PC-3 (cell line): ENCODE measurements around the gene TUT1. TPM values are rescaled to one million over a fixed set of nuclear protein-coding genes. Genes with fewer than 3 reads are reported as not detected.

Source experiments
- ATAC-seq: fragments of 200-7000 bp; cut with Tn5 transposase; 2 replicates; pipeline ENCODE4 v1.9.1; 2020; ENCODE audit warnings: mild to moderate bottlenecking, moderate library complexity
- BruUV-seq: library from RNA; stranded (reverse); fragments of 400-500 nt; replicated peaks from 2 replicates; lab custom pipeline; 2021; lab: Mats Ljungman, UMichigan
- CTCF ChIA-PET: fragments of 300-600 bp; sonication (Branson Sonifier 250); formaldehyde crosslinking; loops from one replicate; lab custom pipeline; 2022; ENCODE audit warnings: antibody characterized with exemption; lab: Charles Lee
- POLR2A ChIA-PET: fragments of 300-600 bp; sonication (Branson Sonifier 250); formaldehyde crosslinking; loops from one replicate; lab custom pipeline; 2022; ENCODE audit warnings: antibody characterized with exemption; ENCODE audit not compliant: unreplicated experiment; lab: Charles Lee
- DNase-seq: peaks from one replicate; pipeline ENCODE4 v3.0.0-alpha.2; 2015
- H2AFZ ChIP-seq: fragments of 300-600 bp; sonication (generic); 2 replicates; pipeline ENCODE4 v1.6.0; 2016; ENCODE audit warnings: antibody characterized with exemption, low read length
- H3F3A ChIP-seq: fragments of 300-600 bp; sonication (generic); one replicate; pipeline ENCODE4 v1.6.0; 2017; ENCODE audit warnings: antibody characterized with exemption, low read length, control low read depth, mild to moderate bottlenecking; ENCODE audit not compliant: unreplicated experiment
- H3K27ac ChIP-seq: fragments of 300-600 bp; sonication (generic); 2 replicates; pipeline ENCODE4 v1.5.1; 2016; ENCODE audit warnings: mild to moderate bottlenecking, low read length
- H3K27me3 ChIP-seq: fragments of 300-600 bp; sonication (generic); 2 replicates; pipeline ENCODE4 v1.6.1; 2016; ENCODE audit warnings: low read length, mixed read lengths
- H3K36me3 ChIP-seq: fragments of 300-600 bp; sonication (generic); 2 replicates; pipeline ENCODE4 v1.6.1; 2016; ENCODE audit warnings: low read depth, mixed run types, low read length, mixed read lengths
- H3K4me1 ChIP-seq: fragments of 300-600 bp; sonication (generic); 2 replicates; pipeline ENCODE4 v1.5.1; 2016; ENCODE audit warnings: low read length; ENCODE audit not compliant: insufficient read depth
- H3K4me2 ChIP-seq: fragments of 300-600 bp; sonication (generic); 2 replicates; pipeline ENCODE4 v1.6.0; 2016; ENCODE audit warnings: low read length
- H3K4me3 ChIP-seq: fragments of 300-600 bp; sonication (generic); 2 replicates; pipeline ENCODE4 v1.5.1; 2016; ENCODE audit warnings: mild to moderate bottlenecking, low read length, mixed read lengths
- H3K79me2 ChIP-seq: fragments of 300-600 bp; sonication (generic); 2 replicates; pipeline ENCODE4 v1.6.1; 2017; ENCODE audit warnings: low read length, mixed read lengths
- H3K9ac ChIP-seq: fragments of 300-600 bp; sonication (generic); 2 replicates; pipeline ENCODE4 v1.6.0; 2016; ENCODE audit warnings: mild to moderate bottlenecking, low read length
- H3K9me2 ChIP-seq: fragments of 300-600 bp; sonication (generic); replicated peaks from 2 replicates; pipeline ENCODE4 v1.6.1; 2016; ENCODE audit warnings: mixed run types, low read length, mixed read lengths
- H3K9me3 ChIP-seq: fragments of 300-600 bp; sonication (generic); 2 replicates; pipeline ENCODE4 v1.6.1; 2016; ENCODE audit warnings: low read length, mixed read lengths
- H4K20me1 ChIP-seq: fragments of 300-600 bp; sonication (generic); 2 replicates; pipeline ENCODE4 v1.6.1; 2016; ENCODE audit warnings: low read length, mixed read lengths
- CTCF ChIP-seq: fragments of 300-600 bp; sonication (generic); conservative IDR thresholded peaks from 2 replicates; pipeline ENCODE4 v1.5.1; 2017; ENCODE audit warnings: antibody characterized with exemption, low read depth, mild to moderate bottlenecking, low read length
- EZH2 ChIP-seq: fragments of 300-600 bp; sonication (generic); IDR thresholded peaks from one replicate; pipeline ENCODE4 v1.6.1; 2017; ENCODE audit warnings: antibody characterized with exemption, mild to moderate bottlenecking, low read length; ENCODE audit not compliant: unreplicated experiment
- EZH2phosphoT487 ChIP-seq: fragments of 300-600 bp; sonication (generic); IDR thresholded peaks from 2 replicates; pipeline ENCODE4 v1.6.1; 2018; ENCODE audit warnings: mild to moderate bottlenecking, antibody characterized with exemption, low read length, borderline replicate concordance
- intact Hi-C: fragments of 100-400 bp; cut with micrococcal nuclease; formaldehyde crosslinking; loops from 2 replicates; pipeline ENCODE4 v1.9.0; 2023
- total RNA-seq: library from RNA; depleted of rRNA; stranded (reverse); fragments of >200 nt; gene quantifications from 2 replicates; pipeline ENCODE4 v1.2.3, GENCODE V29; 2014

The TUT1 gene
- total RNA-seq, 1 experiment from 2014 or later: 17.8 TPM

GRCh38 chr11:62610814-62611704, 19.7 kb upstream of the TUT1 start:
- Histone ChIP-seq H3K9me3 (no peaks in the 10 kb centered on the region), H3K79me2 (peaks cover 12% of the 10 kb centered on the region; the same call in 1 of the 2 replicates), H4K20me1 (no peaks in the 10 kb centered on the region), H3K36me3 (no peaks in the 10 kb centered on the region), H3K9ac (peak overlapping the region; percentile 63), H3K4me3 (peak overlapping the region; percentile 81), H3K4me1 (peaks cover 29% of the 10 kb centered on the region), H3K4me2 (peak overlapping the region; percentile 97), H3F3A (peaks cover 7% of the 10 kb centered on the region), H2AFZ (peak overlapping the region; percentile 89), H3K27ac (no peak overlapping the region), H3K27me3 (no peaks in the 10 kb centered on the region), H3K9me2 (no peaks in the 10 kb centered on the region)
- ATAC-seq (no peak), DNase-seq (no peak)
- ChIA-PET POLR2A (no interaction called here), CTCF (interaction anchor here (0.5 to 1.3 kb wide), 8 partner anchors 10 to 70 kb away, joined by 3 to 9 read pairs (median 6); partner anchors contain the start of genes B3GAT3, C11orf98 and CSKMT)
- BruUV-seq: no TSS peak
- TF ChIP-seq EZH2 (no peak), CTCF (no peak), EZH2phosphoT487 (no peak)
- intact Hi-C loops: loop anchor here (1.0 to 5.0 kb wide), 2 partner anchors 20 to 36 kb away; partner anchors contain the start of genes GANAB and TUT1

- Histone ChIP-seq H3K9me3 (no peaks in the 10 kb centered on the region), H3K4me1 (peaks cover 29% of the 10 kb centered on the region), H3K4me3 (no peak overlapping the region), H3K79me2 (peaks cover 12% of the 10 kb centered on the region; the same call in 1 of the 2 replicates), H3K4me2 (no peak overlapping the region), H2AFZ (no peak overlapping the region), H4K20me1 (no peaks in the 10 kb centered on the region), H3K27me3 (no peaks in the 10 kb centered on the region), H3K9ac (no peak overlapping the region), H3K36me3 (no peaks in the 10 kb centered on the region), H3F3A (peaks cover 7% of the 10 kb centered on the region), H3K9me2 (no peaks in the 10 kb centered on the region), H3K27ac (no peak overlapping the region)
- TF ChIP-seq CTCF: no peak
- no peak for TF ChIP-seq EZH2phosphoT487
- no peak for TF ChIP-seq EZH2
- ChIA-PET POLR2A (no interaction called here), CTCF (no interaction called here)
- ATAC-seq (no peak), DNase-seq (no peak)
- no TSS peak for BruUV-seq
- intact Hi-C loops: loop anchor here (5.0 kb wide), 1 partner anchor 37 kb away; the partner anchor contains the start of gene GANAB
Observed at GRCh38 chr11:62610403-62610802, 19.1 kb upstream of the TUT1 start.
